ENCODE results near the gene NOXO1. TPM values are rescaled to one million over a fixed set of nuclear protein-coding genes. Genes with fewer than 3 reads are reported as not detected.

Gene NOXO1
- total RNA-seq, 1 donor from 2014 or later: 1.2 TPM

DNA sequence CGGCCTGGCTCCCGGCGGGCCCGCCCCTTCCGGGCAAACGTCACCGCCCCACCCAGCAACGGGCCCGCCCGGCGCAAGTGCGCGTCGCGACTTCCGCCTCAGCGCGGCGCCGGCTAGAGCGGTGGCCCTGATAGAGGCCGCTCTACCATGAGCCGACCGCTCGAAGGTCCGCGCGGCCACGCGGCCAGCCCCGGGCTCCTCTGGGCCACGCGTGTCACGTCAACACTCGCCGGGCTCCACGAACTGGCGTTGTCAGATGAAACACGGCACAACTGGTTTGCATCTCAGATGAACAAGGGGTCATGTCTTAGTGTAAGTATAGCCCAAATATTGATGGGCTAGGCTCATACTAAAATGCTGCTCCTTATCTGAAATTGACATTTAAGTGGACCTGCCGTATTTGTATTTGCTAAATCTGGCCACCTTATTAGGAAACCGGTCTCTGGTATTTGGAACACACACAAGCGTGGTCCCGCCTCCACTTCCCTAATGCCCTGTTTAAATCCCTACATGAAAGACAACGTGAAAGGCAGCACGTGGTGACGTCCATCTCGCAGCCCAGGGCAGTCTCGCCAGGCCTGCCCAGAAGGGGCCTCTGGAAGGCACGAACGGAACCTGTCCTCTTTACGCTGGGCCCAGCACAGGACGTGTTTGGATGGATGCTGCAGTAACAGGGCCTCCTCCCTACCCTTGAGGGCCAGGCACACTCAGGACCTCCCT is 28.7 kb upstream of the NOXO1 start, which contains the start of gene ZNF598:
ZNF598 (minus strand) TSS at position 31 of the 720 bp plus-strand sequence.
- intact Hi-C loops (cut with DNase I): no loop called here
- Histone ChIP-seq H3K4me3 (peak within 1 kb of the TSS; percentile 90 to 94), H3K27me3 (no peaks in the 10 kb centered on the region), H3K9me3 (no peaks in the 10 kb centered on the region), H3K4me1 (peaks cover 51% of the 10 kb centered on the region), H3K36me3 (no peaks in the 10 kb centered on the region), H3K27ac (peak within 1 kb of the TSS; percentile 85)
- DNase-seq (ENCODE audit: extremely low spot score in 2 of 2): no peak
- peak; percentile 22 to 95 for TF ChIP-seq POLR2AphosphoS5 (IDR thresholded peaks at IDR 0.05; ENCODE audit: insufficient read depth in 1 of 2, low read depth in 1 of 2)
- TF ChIP-seq, protein P1, sequence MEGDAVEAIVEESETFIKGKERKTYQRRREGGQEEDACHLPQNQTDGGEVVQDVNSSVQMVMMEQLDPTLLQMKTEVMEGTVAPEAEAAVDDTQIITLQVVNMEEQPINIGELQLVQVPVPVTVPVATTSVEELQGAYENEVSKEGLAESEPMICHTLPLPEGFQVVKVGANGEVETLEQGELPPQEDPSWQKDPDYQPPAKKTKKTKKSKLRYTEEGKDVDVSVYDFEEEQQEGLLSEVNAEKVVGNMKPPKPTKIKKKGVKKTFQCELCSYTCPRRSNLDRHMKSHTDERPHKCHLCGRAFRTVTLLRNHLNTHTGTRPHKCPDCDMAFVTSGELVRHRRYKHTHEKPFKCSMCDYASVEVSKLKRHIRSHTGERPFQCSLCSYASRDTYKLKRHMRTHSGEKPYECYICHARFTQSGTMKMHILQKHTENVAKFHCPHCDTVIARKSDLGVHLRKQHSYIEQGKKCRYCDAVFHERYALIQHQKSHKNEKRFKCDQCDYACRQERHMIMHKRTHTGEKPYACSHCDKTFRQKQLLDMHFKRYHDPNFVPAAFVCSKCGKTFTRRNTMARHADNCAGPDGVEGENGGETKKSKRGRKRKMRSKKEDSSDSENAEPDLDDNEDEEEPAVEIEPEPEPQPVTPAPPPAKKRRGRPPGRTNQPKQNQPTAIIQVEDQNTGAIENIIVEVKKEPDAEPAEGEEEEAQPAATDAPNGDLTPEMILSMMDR (IDR thresholded peaks at IDR 0.05): no peak
- peak in 1 of 2 donors; percentile 77 for TF ChIP-seq POLR2A (IDR thresholded peaks at IDR 0.05)

DNA sequence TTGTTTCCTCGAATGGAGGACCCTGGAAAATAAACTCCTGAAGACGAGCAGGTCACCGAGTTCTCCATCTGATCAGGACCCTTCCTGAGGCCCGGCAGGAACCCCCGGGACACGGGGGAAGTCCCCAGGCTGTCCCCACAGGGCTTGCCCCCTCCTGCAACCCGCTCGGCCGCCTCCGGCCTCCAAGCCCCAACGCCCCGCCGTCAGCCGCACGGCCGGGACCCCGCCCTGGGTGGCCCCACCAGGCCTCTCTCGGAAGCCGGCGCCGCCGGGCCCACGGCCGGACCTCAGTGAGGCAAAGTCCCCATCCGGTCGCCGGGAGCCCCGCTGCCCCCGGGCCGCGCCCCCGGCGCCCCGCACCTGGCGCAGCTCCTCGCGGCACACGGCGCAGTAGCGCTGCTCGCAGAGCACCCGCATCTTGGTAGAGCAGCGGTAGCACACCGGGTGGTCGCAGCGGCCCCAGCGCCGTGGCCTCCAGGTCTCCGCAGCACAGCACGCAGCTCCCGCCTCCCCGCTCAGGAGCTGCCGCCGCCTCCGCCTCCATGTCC is 28.0 kb upstream of the NOXO1 start:
- Histone ChIP-seq H3K4me1 (peaks cover 58% of the 10 kb centered on the region), H3K27me3 (no peaks in the 10 kb centered on the region), H3K27ac (peak overlapping the region; percentile 85), H3K9me3 (no peaks in the 10 kb centered on the region), H3K36me3 (no peaks in the 10 kb centered on the region), H3K4me3 (peak overlapping the region; percentile 90 to 94)
- no peak for DNase-seq (ENCODE audit: extremely low spot score in 2 of 2)
- TF ChIP-seq, protein P1 (IDR thresholded peaks at IDR 0.05): no peak
- TF ChIP-seq POLR2A (IDR thresholded peaks at IDR 0.05): no peak
- no peak for TF ChIP-seq POLR2AphosphoS5 (IDR thresholded peaks at IDR 0.05; ENCODE audit: insufficient read depth in 1 of 2, low read depth in 1 of 2)
- intact Hi-C loops (cut with DNase I): no loop called here

DNA sequence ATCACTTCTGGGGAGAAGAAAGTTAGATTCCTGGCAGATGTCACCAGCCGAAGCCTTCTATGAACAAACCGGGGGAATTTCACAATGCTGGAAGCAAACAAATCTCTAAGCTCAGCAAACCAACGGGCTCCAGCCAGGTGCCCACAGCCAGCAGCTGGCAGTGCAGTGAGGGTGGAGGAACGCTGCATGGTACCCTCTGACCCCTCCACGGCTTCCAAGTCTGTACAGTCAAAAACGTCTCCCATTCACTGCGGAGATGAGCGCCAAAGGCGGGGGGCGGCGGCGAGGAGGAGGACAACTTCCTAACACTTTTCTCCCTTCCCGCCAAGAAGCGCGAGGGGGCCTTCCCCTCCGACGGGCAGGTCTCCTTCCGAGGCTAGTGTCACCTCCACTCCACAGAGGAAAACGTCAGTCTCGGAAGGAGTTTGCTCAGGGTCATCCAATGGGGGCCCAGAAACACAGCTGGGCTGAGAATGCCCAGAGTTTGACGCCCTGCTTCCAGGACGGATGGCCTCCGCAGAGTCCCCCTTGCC is 27.4 kb upstream of the NOXO1 start:
- TF ChIP-seq, protein P1 (IDR thresholded peaks at IDR 0.05): no peak
- TF ChIP-seq POLR2A (IDR thresholded peaks at IDR 0.05) (no peak), POLR2AphosphoS5 (IDR thresholded peaks at IDR 0.05; ENCODE audit: insufficient read depth in 1 of 2, low read depth in 1 of 2) (no peak)
- intact Hi-C loops (cut with DNase I): no loop called here
- H3K27ac ChIP-seq: peak overlapping the region; percentile 85
- no peak for DNase-seq (ENCODE audit: extremely low spot score in 2 of 2)
- peaks cover 63% of the 10 kb centered on the region for H3K4me1 ChIP-seq
- H3K36me3 ChIP-seq: no peaks in the 10 kb centered on the region
- peak overlapping the region; percentile 90 to 94 for H3K4me3 ChIP-seq
- H3K9me3 ChIP-seq: no peaks in the 10 kb centered on the region
- H3K27me3 ChIP-seq: no peaks in the 10 kb centered on the region

DNA sequence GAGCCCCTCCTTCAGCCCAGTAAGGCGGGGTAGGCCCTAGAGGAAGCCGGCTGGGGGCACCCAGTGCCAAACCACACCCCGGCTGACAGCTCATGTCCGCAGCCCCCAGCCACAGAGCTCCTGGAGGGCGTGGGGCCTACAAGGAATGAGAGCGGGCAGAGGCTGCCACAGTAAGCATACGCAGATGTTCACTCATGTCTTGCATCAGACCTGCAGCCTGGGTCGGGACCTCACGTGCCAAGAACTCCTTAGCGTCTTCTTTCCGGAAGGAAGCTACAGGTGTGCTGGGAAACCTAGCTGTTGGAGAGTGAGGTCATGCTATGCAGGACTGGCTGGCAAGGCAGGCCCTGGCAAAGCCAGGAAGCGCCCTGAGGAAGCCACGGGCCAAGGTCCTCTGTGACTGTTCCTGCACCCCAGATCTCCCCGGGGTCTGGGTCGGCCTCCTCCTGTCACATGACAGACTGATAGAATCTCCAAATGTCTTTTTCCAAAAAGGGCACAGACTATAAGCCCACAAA is 26.8 kb upstream of the NOXO1 start:
- H3K27me3 ChIP-seq: no peaks in the 10 kb centered on the region
- no peak for DNase-seq (ENCODE audit: extremely low spot score in 2 of 2)
- peak overlapping the region; percentile 19 to 94 for H3K4me3 ChIP-seq
- peak overlapping the region; percentile 85 for H3K27ac ChIP-seq
- TF ChIP-seq POLR2A (IDR thresholded peaks at IDR 0.05) (no peak), POLR2AphosphoS5 (IDR thresholded peaks at IDR 0.05; ENCODE audit: insufficient read depth in 1 of 2, low read depth in 1 of 2) (peak; percentile 35 to 48)
- intact Hi-C loops (cut with DNase I): no loop called here
- H3K36me3 ChIP-seq: peaks cover 0 to 3% of the 10 kb centered on the region in 2 donors
- peaks cover 68% of the 10 kb centered on the region for H3K4me1 ChIP-seq
- H3K9me3 ChIP-seq: no peaks in the 10 kb centered on the region

DNA sequence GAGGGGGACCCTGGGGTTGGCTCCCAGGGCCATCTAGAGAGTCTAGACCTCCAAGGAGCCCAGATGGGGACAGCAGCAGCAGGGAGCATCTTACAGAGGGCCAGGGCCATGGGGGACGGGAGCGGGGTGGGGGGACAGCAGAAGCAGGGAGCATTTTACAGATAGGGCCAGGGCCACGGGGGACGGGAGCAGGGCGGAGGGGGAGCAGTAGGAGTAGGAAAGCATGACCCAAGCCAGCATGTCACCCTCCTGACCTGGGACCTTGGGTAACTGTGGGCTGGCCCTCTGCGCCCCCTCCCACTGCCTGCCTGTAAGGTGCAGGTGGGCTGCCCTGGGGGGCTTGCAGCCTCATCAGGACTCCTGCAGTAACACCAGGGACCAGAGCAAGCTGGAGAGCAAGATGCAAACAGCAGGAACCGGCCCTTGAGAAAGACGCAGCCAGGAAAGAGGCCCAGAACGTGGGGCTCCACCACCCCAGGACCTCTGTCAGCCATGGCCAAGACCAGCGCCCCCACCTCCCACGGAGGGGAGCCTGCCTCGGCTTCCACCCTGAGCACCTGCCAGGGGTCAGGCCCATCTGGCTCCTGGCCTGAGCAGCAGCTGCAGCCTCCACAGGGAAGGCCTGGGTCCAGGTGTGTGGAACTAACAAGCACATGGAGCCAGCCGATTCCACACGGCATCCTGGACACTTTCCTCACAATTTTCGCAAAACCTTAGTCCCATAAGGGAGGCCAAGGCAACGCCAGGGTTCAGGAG is 26.0 kb upstream of the NOXO1 start:
- peaks cover 68% of the 10 kb centered on the region for H3K4me1 ChIP-seq

More for the DNA sequence above, 26.0 kb upstream of the NOXO1 start:
- no peak for DNase-seq (ENCODE audit: extremely low spot score in 2 of 2)
- H3K9me3 ChIP-seq: no peaks in the 10 kb centered on the region
- H3K36me3 ChIP-seq: peaks cover 0 to 11% of the 10 kb centered on the region in 2 donors
- peak overlapping the region; percentile 85 for H3K27ac ChIP-seq
- intact Hi-C loops (cut with DNase I): no loop called here
- TF ChIP-seq POLR2A (IDR thresholded peaks at IDR 0.05): no peak
- TF ChIP-seq, protein P1 (IDR thresholded peaks at IDR 0.05): no peak
- TF ChIP-seq POLR2AphosphoS5 (IDR thresholded peaks at IDR 0.05; ENCODE audit: insufficient read depth in 1 of 2, low read depth in 1 of 2): no peak
- H3K4me3 ChIP-seq: peak overlapping the region in 1 of 2 donors; percentile 19
- H3K27me3 ChIP-seq: no peaks in the 10 kb centered on the region
